Cardiac muscle cell (in vitro differentiated cells and primary cell): Measurements from ENCODE around the gene HLX. TPM values are rescaled to one million over a fixed set of nuclear protein-coding genes. Genes with fewer than 3 reads are reported as not detected.

Source experiments
- DNase-seq, 2 donors: peaks; one replicate each; pipeline versions ENCODE4 v3.0.0 to v3.0.0-alpha.2; 2010 to 2017; ENCODE audit warnings: low read depth in 1 of 2, low spot score in 1 of 2
- H3K27ac ChIP-seq: fragments of 200-600 bp; sonication (generic); 2 replicates; pipeline ENCODE4 v1.5.1; 2016
- H3K27me3 ChIP-seq: fragments of 200-600 bp; sonication (generic); 2 replicates; pipeline ENCODE4 v1.6.0; 2016; ENCODE audit warnings: control low read depth
- H3K36me3 ChIP-seq: fragments of 200-600 bp; sonication (generic); 2 replicates; pipeline ENCODE4 v1.5.1; 2016; ENCODE audit warnings: control low read depth
- H3K4me1 ChIP-seq: fragments of 200-600 bp; sonication (generic); 2 replicates; pipeline ENCODE4 v1.8.1; 2017; ENCODE audit warnings: low read depth, mild to moderate bottlenecking, mixed run types
- H3K4me3 ChIP-seq: fragments of 200-600 bp; sonication (generic); 2 replicates; pipeline ENCODE4 v1.5.1; 2016; ENCODE audit warnings: mild to moderate bottlenecking
- H3K9me3 ChIP-seq: fragments of 200-600 bp; sonication (generic); 2 replicates; pipeline ENCODE4 v1.5.1; 2017; ENCODE audit warnings: low read depth, mild to moderate bottlenecking, control low read depth
- polyA plus RNA-seq: library from polyadenylated mRNA; unstranded; fragments of >200 nt; fragmentation: Nextera tagmentation; extraction: Ambion mirVana; gene quantifications from 2 replicates; pipeline ENCODE4 v1.2.1, GENCODE V29; 2016
- total RNA-seq: library from RNA; depleted of rRNA; stranded (reverse); fragments of >200 nt; gene quantifications from 2 replicates; pipeline ENCODE4 v1.2.3, GENCODE V29; 2016
- TF ChIP-seq, protein P1 (sequence below): IDR thresholded peaks from 2 replicates; pipeline ENCODE4 v1.5.1; 2012; ENCODE audit warnings: low read depth, mild to moderate bottlenecking, low read length

Gene HLX
- total and polyA plus RNA-seq, 2 experiments from 2014 or later: 0.15 to 4.5 TPM

DNA sequence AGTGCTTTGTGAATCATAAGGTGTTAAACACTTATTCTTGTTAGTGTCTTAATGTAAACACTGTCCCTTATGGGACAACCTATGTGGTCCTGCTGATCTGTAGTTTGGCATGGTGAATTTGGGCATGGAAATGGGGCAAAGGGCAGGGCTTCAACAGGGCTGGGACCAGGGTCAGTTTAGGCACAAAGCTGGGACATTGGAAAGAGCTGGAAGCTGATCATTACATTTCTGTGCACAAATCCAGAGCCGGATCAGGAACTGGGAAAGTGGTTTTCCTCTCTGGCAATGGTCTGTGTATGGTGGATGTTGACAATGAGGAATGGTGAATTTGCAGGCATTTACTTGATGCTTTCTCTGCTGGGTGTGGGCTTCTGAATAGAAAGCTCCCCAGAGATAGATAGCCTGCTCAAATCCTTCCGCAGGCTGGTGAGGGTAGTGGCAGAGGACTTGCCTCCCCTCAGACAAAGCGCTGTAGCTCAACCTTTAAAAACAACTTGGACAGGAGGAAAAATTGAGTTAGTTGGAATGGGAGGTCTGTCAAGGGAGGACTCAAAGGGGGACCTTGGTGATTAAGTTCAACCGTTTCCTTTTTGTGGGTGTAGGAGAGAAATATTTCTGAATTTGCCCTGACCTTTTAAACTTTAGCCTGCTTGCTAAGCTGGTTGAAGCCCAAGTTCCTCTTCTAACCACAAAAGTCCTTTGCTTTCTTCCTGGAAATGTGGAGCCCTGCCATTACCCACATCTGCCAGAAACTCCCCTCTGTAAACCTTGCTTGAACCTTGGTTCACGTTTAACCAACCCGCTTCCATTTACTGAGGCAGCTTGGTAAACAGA, 35.3 kb downstream of the HLX start:
- Histone ChIP-seq H3K27ac (no peak overlapping the region), H3K4me1 (no peaks in the 10 kb centered on the region), H3K4me3 (no peak overlapping the region), H3K9me3 (no peaks in the 10 kb centered on the region), H3K36me3 (no peaks in the 10 kb centered on the region), H3K27me3 (peaks cover 7% of the 10 kb centered on the region)
- TF ChIP-seq, protein P1, sequence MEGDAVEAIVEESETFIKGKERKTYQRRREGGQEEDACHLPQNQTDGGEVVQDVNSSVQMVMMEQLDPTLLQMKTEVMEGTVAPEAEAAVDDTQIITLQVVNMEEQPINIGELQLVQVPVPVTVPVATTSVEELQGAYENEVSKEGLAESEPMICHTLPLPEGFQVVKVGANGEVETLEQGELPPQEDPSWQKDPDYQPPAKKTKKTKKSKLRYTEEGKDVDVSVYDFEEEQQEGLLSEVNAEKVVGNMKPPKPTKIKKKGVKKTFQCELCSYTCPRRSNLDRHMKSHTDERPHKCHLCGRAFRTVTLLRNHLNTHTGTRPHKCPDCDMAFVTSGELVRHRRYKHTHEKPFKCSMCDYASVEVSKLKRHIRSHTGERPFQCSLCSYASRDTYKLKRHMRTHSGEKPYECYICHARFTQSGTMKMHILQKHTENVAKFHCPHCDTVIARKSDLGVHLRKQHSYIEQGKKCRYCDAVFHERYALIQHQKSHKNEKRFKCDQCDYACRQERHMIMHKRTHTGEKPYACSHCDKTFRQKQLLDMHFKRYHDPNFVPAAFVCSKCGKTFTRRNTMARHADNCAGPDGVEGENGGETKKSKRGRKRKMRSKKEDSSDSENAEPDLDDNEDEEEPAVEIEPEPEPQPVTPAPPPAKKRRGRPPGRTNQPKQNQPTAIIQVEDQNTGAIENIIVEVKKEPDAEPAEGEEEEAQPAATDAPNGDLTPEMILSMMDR: no peak
- no peak for DNase-seq

DNA sequence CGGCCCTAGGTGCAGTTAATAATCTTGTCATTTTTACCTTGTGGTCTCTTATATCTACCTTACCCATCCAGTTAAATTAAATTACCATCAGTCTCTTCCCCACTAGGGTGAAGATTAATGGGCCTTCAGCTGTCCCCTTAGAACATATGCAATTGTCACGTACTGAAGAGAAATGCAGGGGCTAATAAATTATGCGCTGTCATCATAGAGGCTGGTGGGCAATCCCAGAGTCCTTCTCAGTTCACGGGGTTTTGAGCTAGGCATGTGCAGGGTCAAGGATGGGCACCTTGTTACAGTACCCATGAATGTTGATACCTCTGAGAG, 35.8 kb downstream of the HLX start:
- DNase-seq: no peak
- H3K9me3 ChIP-seq: no peaks in the 10 kb centered on the region
- no peaks in the 10 kb centered on the region for H3K4me1 ChIP-seq
- TF ChIP-seq, protein P1: no peak
- no peak overlapping the region for H3K4me3 ChIP-seq
- H3K27ac ChIP-seq: no peak overlapping the region
- no peaks in the 10 kb centered on the region for H3K36me3 ChIP-seq
- H3K27me3 ChIP-seq: peaks cover 7% of the 10 kb centered on the region

DNA sequence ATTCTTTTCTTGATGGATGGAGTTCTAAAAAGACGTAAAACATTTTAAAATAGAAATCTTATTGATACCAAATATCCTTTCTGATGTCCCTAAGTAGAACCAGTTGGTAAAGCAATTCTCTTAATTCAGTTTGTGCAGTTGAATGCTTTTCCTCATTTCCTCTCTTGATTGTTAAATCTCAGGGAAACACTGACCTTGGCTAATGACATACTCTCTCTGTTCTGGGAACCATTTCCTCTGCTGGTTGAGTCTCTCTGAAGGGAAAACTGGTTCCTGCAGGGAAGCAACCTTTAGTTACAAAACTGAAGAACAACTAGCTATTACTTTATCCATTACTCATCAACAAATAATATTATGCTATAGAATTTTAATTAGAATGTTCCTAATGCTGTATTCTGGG, 36.7 kb downstream of the HLX start:
- Histone ChIP-seq H3K4me3 (no peak overlapping the region), H3K4me1 (no peaks in the 10 kb centered on the region), H3K27me3 (peaks cover 7% of the 10 kb centered on the region), H3K9me3 (no peaks in the 10 kb centered on the region), H3K36me3 (no peaks in the 10 kb centered on the region), H3K27ac (no peak overlapping the region)
- TF ChIP-seq, protein P1: no peak
- DNase-seq: no peak

DNA sequence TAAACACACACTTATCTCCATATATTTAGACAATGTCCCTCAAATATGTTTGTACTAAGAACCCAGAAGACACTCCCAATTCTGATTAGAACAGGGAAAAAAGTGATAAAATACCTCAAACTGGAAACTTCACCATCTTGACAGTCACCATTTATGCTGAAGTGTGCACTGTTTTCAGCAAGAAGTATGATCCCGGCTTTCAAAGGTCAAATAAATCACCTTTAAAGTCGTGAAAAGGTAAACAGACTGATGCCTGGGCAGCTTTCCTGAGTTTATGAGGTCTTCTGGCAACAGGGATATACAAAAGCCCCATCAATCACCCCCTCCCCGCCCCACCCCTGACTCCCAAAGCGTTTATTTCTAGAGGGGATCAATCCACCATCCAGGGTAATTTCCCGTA, 37.9 kb downstream of the HLX start:
- H3K36me3 ChIP-seq: no peaks in the 10 kb centered on the region

DNA sequence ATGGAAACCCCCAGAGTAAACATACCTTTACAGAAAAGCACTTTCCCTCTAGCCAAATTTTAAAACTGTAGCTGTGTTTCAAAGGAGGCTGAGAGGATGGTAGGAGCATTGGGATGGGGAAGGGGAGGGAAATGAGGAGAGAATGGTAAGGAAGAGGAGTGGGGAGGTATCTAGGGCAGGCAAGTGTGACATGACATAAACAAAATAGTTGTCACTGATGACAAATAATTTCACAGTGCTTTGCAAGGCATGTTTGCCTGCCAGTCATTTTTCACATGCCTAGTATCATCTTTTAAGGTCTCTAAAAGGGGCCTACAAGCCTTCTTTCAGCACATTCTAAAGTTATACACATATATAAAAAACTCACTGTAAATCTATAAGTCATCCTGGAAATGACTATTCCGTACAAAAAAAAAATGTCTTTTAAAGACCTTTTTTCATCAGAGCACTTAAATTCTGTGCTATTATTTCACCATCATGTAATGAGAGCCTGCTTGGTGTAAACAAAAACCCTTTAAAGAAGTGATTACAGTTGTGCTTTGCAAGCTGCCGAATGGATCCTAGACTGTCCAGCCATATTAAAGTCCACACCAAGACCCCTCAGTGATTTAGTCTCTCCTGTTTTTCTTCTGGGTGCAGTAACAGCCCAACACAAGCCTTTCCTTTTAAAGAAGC, 38.4 kb downstream of the HLX start:
- TF ChIP-seq, protein P1: no peak
- Histone ChIP-seq H3K4me1 (no peaks in the 10 kb centered on the region), H3K4me3 (no peak overlapping the region), H3K9me3 (no peaks in the 10 kb centered on the region), H3K27me3 (peaks cover 3% of the 10 kb centered on the region), H3K27ac (no peak overlapping the region), H3K36me3 (no peaks in the 10 kb centered on the region)
- no peak for DNase-seq

More for the DNA sequence above, 37.9 kb downstream of the HLX start:
- no peak for DNase-seq
- no peaks in the 10 kb centered on the region for H3K4me1 ChIP-seq
- no peak overlapping the region for H3K27ac ChIP-seq
- no peaks in the 10 kb centered on the region for H3K9me3 ChIP-seq
- H3K4me3 ChIP-seq: no peak overlapping the region
- TF ChIP-seq, protein P1: no peak
- H3K27me3 ChIP-seq: peaks cover 3% of the 10 kb centered on the region
